ENCODE results near the gene UNKL. TPM values are rescaled to one million over a fixed set of nuclear protein-coding genes. Genes with fewer than 3 reads are reported as not detected.
"Not testable (repeated sequence)": the region's sequence is repeated elsewhere in the genome, so short reads cannot be mapped to it uniquely, and the experiment has no call there.

The UNKL gene
- total RNA-seq, 1 donor from 2014 or later: 13.6 TPM

- DNase-seq: no peak
- intact Hi-C loops (cut with DNase I): no loop called here
Observed at GRCh38 chr16:1335211-1335971, 79.1 kb downstream of the UNKL start.

GRCh38 chr16:1334739-1335138 lies 79.8 kb downstream of the UNKL start:
- ATAC-seq (ENCODE audit: poor library complexity) (no peak), DNase-seq (no peak)
- intact Hi-C loops (cut with DNase I): no loop called here

More at GRCh38 chr16:1335211-1335971, 79.1 kb downstream of the UNKL start:
- ATAC-seq (ENCODE audit: poor library complexity): no peak

GRCh38 chr16:1333854-1334700 lies 80.4 kb downstream of the UNKL start:
- DNase-seq (no peak), ATAC-seq (ENCODE audit: poor library complexity) (no peak)
- intact Hi-C loops (cut with DNase I): no loop called here

GRCh38 chr16:1333149-1333812 lies 81.2 kb downstream of the UNKL start, which contains the start of gene BAIAP3:
BAIAP3 (plus strand) TSS chr16:1333645; CDS start chr16:1338550, 4,905 bp downstream.
- intact Hi-C loops (cut with DNase I): no loop called here
- ATAC-seq (ENCODE audit: poor library complexity): peak; percentile 83
- peak; percentile 63 for DNase-seq

GRCh38 chr16:1332618-1333148 lies 81.8 kb downstream of the UNKL start:
- intact Hi-C loops (cut with DNase I): no loop called here
- ATAC-seq (ENCODE audit: poor library complexity): no peak
- no peak for DNase-seq

- ATAC-seq (ENCODE audit: poor library complexity): peak; percentile 51
- peak; percentile 83 for DNase-seq
- intact Hi-C loops (cut with DNase I): loop anchor here (1.0 kb wide), 1 partner anchor 21 kb away; no protein-coding TSS in a partner anchor
Observed at GRCh38 chr16:1331712-1332617, 82.5 kb downstream of the UNKL start.

GRCh38 chr16:1330931-1331711 lies 83.4 kb downstream of the UNKL start:
- intact Hi-C loops (cut with DNase I): loop anchor here (1.0 kb wide), 1 partner anchor 20 kb away; no protein-coding TSS in a partner anchor
- DNase-seq (no peak), ATAC-seq (ENCODE audit: poor library complexity) (no peak)

- DNase-seq: no peak
- ATAC-seq (ENCODE audit: poor library complexity): no peak
- intact Hi-C loops (cut with DNase I): no loop called here
Observed at GRCh38 chr16:1330260-1330914, 84.1 kb downstream of the UNKL start.

GRCh38 chr16:1328961-1329360 lies 85.5 kb downstream of the UNKL start:
- ATAC-seq (ENCODE audit: poor library complexity); DNase-seq; intact Hi-C loops (cut with DNase I): not testable (repeated sequence)

- DNase-seq; intact Hi-C loops (cut with DNase I); ATAC-seq (ENCODE audit: poor library complexity): not testable (repeated sequence)
Observed at GRCh38 chr16:1328136-1328535, 86.4 kb downstream of the UNKL start.

- intact Hi-C loops (cut with DNase I): no loop called here
- ATAC-seq (ENCODE audit: poor library complexity) (no peak), DNase-seq (no peak)
Observed at GRCh38 chr16:1327619-1327947, 86.9 kb downstream of the UNKL start.

GRCh38 chr16:1326946-1327618 lies 87.4 kb downstream of the UNKL start:
- no peak for ATAC-seq (ENCODE audit: poor library complexity)
- no peak for DNase-seq
- intact Hi-C loops (cut with DNase I): no loop called here

- DNase-seq (no peak), ATAC-seq (ENCODE audit: poor library complexity) (no peak)
- intact Hi-C loops (cut with DNase I): no loop called here
Observed at GRCh38 chr16:1326391-1326790, 88.1 kb downstream of the UNKL start.

- intact Hi-C loops (cut with DNase I): no loop called here
- no peak for DNase-seq
- ATAC-seq (ENCODE audit: poor library complexity): no peak
Observed at GRCh38 chr16:1325673-1326371, 88.7 kb downstream of the UNKL start.

- intact Hi-C loops (cut with DNase I): no loop called here
- DNase-seq (no peak), ATAC-seq (ENCODE audit: poor library complexity) (no peak)
Observed at GRCh38 chr16:1325261-1325660, 89.2 kb downstream of the UNKL start.

All from Right ventricle myocardium superior (tissue), 1 donor.